Glomerular visceral epithelial cell (primary cell): Measurements from ENCODE around the gene RAB12.
"Not testable (repeated sequence)": the region's sequence is repeated elsewhere in the genome, so short reads cannot be mapped to it uniquely, and the experiment has no call there.

ENCODE experiments used
- DNase-seq: peaks from one replicate; pipeline ENCODE4 v3.0.0-alpha.2; 2016; ENCODE audit errors: extremely low spot score

Gene RAB12

GRCh38 chr18:8608795-8609658, at the start of gene RAB12:
RAB12 (plus strand) TSS chr18:8609437; CDS start chr18:8609440, 3 bp downstream.
- DNase-seq, result peak; percentile 86

DNA sequence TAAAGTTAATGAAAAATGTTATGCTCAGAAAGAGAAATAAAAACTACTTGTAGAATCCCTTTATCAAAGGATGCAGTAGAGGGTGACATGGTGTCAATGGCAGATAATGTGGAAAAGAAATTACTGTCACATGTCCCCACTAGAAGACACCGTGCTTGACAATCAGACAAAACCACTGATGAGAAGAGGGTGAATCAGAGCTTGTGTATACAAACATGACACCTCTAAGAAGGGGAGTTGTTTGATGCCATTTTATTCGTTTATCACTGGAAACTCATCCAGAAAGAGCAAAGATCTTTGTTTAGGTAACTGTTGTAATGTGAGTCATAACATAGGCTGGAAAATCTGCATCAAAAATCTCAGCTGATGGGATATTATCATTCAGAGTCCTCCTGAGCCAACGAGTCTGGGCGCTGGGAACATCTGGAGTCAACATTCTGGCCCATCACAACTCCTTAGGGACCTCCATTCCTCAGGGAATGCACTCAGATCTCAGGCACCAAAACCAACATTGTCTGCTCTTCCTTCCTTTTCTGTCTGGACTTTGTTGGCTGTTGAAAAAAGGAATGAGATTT, 49.5 kb upstream of the RAB12 start:
- no peak for DNase-seq

DNA sequence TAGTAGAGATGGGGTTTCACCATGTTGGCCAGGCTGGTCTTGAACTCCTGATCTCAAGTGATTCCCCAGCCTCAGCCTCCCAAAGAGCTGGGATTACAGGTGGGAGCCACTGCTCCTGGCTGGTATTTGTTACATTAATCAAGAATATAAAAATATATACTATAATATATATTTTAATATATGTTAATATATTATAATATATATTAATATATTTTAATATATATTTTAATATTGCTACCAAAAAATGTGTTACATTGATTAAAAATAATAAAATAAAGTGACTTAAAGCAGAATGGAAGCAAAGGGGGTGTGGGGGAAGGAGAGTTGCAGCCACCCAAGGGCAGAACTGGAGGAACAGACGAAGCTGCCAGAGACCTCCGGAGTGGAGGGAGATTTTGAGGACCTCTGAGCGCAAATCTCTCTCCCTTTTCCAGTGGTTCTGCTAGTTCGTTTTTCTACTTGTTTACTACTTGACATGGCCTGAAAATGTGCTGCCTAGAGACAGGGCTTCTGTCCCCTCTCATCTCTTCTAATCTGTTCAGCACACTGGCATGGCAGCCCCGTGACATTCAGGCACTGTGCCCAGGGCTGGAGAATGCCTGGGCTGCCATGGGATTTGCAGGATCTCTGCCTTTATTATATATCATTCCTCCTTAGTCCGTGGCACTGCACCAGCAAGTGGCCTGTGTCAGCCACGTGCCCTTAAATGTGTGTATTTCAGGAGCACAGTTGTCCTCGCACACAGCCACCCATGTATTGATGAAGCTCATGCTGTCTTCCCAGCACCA, 47.9 kb upstream of the RAB12 start:
- DNase-seq, result no peak

- no peak for DNase-seq
Observed at GRCh38 chr18:8562070-8562469, 47.2 kb upstream of the RAB12 start.

GRCh38 chr18:8562919-8563318, 46.3 kb upstream of the RAB12 start:
- no peak for DNase-seq

DNA sequence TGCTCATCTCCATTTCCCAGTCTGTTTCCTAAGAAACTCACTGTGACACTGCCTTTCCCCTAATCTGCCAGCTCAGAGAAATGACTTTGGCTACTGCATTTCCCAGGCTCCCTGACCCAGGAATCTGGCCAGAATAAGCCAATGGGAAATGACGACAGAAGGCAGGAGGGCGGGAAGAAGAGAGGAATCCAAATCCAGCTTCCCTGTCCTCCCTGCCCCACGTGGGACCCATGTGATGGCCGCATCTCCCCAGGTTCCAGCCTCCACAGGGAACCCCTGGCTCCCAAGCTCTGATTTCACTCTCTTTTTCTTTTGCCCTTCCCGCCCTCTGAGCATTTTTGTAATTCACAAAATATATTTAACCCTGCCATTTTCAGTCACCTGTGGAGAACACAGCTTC, 37.8 kb upstream of the RAB12 start:
- no peak for DNase-seq

DNA sequence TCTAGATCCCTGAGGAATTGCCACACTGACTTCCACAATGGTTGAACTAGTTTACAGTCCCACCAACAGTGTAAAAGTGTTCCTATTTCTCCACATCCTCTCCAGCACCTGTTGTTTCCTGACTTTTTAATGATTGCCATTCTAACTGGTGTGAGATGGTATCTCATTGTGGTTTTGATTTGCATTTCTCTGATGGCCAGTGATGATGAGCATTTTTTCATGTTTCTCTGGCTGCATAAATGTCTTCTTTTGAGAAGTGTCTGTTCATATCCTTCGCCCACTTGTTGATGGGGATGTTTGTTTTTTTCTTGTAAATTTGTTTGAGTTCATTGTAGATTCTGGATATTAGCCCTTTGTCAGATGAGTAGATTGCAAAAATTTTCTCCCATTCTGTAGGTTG, 35.5 kb upstream of the RAB12 start:
- not testable (repeated sequence) for DNase-seq

DNA sequence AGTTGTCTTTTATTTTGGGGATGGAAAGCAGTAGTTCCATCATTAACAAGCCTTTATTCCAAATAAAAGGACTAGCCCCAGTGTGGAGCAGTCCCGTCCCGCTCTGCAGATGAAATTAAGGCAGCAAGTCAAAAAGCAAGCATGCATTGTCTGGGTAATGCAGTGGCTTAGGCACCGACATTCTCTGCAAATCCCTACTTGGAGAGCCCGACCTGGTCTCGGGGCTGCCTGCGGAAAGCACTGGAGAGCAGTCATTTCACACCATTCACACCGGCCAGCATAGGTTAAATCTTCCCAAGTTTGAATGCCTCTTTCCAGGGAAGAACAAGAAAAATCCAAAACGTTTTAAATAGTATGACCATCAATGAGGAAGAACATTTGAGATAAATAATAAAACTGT, 24.4 kb upstream of the RAB12 start:
- no peak for DNase-seq

GRCh38 chr18:8586941-8587340, 22.3 kb upstream of the RAB12 start:
- no peak for DNase-seq

GRCh38 chr18:8595445-8595844, 13.8 kb upstream of the RAB12 start:
- DNase-seq, result no peak

DNA sequence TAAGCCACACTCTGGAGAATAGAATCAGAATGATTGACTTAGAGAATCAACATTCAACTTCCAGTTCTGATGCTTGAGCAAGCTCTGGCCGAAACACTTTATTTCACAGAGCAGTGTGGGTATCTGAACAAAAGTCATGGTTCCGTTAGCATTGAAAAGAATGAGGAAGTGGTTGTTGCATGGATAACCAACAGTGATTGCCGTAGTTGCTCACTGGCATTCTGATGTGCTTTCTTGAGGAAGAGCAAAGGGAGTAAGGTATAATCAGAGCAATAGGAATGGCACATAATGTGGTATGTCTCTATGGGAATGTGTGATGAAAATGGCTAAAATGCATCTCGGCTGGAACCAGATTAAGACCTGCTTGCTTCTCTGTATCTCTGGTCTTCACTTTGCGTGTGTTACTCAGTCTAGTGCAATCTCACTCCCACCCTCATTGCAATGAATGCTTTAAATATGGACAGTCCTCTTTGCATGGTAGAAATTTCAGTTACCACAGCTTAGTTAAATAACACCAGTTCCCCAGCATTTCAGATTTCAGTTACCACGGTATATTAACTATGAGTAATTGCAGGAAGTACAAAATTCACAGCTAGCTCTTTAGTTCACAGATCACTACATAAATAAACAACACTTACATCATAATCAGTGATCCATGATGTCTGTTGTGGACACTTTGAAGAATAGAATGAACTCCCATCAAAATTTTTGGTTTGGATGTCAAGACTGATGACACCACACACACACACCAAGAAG, 7.8 kb upstream of the RAB12 start:
- peak; percentile 81 for DNase-seq

- no peak for DNase-seq
Observed at GRCh38 chr18:8602040-8602439, 7.2 kb upstream of the RAB12 start.

GRCh38 chr18:8602557-8602956, 6.7 kb upstream of the RAB12 start:
- no peak for DNase-seq

DNA sequence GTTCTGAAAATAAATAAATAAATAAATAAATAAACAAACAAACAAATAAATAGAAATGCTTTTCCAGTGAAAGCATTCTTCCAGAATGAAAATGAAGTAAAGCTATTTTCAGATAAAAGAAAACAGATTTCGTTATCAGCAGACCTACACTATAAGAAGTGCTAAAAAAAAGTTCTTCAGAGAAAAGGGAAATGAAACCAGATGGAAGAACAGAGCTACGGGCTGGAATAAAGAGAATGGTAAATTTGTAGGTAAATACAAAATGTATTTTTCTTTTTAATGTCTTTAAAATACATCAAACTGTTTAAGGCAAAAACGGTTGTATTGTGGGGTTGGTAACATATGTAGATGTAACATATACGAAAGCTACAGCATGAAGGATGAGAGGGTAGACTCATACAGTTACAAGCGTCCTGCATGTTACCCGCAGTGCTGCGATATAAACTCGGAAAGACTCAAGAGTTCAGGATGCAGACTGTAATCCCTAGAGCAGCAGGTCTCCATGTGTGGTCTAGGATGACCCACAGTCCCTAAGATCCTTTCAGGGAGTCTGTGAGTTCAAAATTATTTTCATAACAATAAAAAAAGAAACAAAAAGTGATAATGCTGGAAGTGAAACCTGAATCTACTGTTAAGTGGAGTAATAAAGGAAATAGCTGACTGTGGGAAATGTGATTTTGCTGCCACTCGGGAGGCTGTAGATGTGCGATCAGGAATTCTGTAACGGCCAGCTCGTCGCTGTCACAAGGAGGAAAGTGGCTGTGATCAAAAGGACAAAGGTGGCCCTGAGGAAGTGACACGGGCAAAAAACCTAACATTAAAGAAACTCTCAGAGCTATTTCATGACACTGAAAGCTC, 5.3 kb upstream of the RAB12 start:
- DNase-seq, result no peak

GRCh38 chr18:8605974-8606373, 3.3 kb upstream of the RAB12 start:
- no peak for DNase-seq

GRCh38 chr18:8607776-8608742, 1.2 kb upstream of the RAB12 start:
- DNase-seq, result peak; percentile 84

DNA sequence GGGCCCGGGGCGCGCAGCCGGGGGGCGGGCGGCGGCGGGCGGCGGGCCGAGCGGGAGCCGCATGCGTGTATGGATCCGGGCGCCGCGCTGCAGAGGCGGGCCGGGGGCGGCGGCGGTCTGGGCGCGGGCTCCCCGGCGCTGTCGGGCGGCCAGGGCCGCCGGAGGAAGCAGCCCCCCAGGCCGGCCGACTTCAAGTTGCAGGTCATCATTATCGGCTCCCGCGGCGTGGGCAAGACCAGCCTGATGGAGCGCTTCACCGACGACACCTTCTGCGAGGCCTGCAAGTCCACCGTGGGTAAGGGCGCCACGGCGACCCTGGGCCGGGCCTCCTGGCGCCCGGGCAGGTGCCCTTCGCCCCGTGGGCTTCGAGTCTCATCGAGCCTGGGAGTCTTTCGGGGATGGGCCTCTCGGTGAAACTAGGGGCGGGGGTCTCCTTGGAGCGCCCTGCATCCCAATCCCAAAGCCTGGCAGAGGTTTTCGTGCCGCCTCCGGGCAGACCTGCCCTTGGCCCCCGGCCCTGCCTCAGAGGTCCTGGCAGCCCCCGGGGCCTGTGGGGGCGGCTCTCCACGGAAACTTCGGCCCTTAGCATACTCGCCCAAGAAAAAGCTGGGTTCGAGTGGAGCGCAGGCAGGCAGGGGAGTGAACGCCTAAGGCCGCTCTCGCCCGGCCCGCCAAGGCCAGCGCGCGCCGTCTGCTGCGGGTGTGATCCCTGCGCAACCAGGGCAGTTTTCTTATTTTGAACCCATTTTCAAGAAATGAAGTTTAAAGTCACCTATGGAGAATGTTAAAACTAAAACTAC, 622 bp downstream of the RAB12 start:
- DNase-seq, result no peak

DNA sequence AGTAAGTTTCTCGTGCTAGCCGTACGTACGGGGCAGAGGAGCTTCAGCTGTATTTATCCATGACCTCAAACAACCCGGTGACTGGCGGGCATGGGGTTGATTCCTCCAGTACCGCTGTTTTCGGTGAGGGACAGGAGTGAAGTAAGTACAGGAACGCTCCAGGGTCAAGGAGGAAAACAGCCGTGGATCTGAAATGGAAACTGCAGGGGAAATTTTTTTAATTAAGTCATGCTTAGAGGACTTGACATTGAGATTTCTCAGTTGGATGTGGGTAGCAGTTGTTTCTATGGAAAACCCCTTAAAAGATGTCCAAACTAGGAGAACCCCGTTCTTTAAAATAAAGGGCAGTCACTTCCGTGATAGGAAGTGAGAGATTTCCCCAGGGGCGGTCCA, 1.2 kb downstream of the RAB12 start:
- DNase-seq, result peak; percentile 22
